Adrenal gland (tissue), 5 donors: ENCODE data around the gene ANKRD55.

Source experiments
- CTCF ChIP-seq, 6 experiments: fragments of 450-650 bp in 4 of 6; fragments of 200-600 bp in 2 of 6; sonication (generic) in 1 of 6; IDR thresholded peaks; 1 replicate in 5 of 6; 2 replicates in 1 of 6; pipeline versions ENCODE4 v1.5.1 to v1.8.0; 2016 to 2021; ENCODE audit warnings: antibody characterized with exemption in 6 of 6, mild to moderate bottlenecking in 2 of 6, moderate library complexity in 1 of 6
- POLR2A ChIP-seq, 2 donors: fragments of 450-650 bp; IDR thresholded peaks; one replicate each; pipeline ENCODE4 v1.6.1; 2017; ENCODE audit warnings: antibody characterized with exemption in 2 of 2, mild to moderate bottlenecking in 2 of 2, moderate library complexity in 1 of 2
- donor health status: DM: no; HTN: no; CAD: no.

- TF ChIP-seq CTCF (IDR thresholded peaks at IDR 0.05) = no peak
- TF ChIP-seq POLR2A (IDR thresholded peaks at IDR 0.05) = no peak
These were observed 12.4 kb upstream of the ANKRD55 start for GRCh38 chr5:56245481-56245880.
